ENCODE data around the gene KCNJ6. TPM values are rescaled to one million over a fixed set of nuclear protein-coding genes. Genes with fewer than 3 reads are reported as not detected.

The KCNJ6 gene
- total RNA-seq, 1 donor from 2014 or later, result not detected

DNA sequence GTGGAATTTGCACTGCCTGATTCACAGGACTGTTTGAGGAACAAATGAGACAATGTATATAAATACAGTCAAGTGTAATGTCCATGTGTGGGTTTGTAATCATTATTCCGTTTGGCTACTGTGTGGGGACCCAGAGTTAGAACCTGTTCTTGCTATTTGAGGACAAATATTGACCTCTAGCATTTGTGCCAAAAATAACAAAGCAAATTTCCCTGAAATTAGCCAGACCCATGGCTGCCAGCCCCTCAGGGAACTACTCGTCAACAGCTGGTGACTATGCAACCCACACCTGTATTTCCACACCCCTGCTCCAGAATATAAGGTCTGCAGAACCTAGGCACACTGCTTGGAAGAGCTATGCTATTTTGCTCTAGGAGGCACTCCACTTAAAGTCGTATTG lies 70.7 kb downstream of the KCNJ6 start:
- no peaks in the 10 kb centered on the region for H3F3A ChIP-seq (ENCODE audit: low read depth)
- no peak overlapping the region for H3K4me2 ChIP-seq
- Mint-ChIP-seq H3K9me3 (peaks cover 5% of the 10 kb centered on the region), H3K4me3 (no peak overlapping the region), H3K27me3 (ENCODE audit: insufficient read depth, low read depth) (peaks cover 6% of the 10 kb centered on the region), H3K27ac (peak overlapping the region; percentile 7), H3K36me3 (peaks cover 3% of the 10 kb centered on the region), H3K4me1 (peaks cover 22% of the 10 kb centered on the region)
- no peaks in the 10 kb centered on the region for H3K27me3 ChIP-seq
- no peaks in the 10 kb centered on the region for H3K4me1 ChIP-seq
- no peaks in the 10 kb centered on the region for H3K9me3 ChIP-seq (ENCODE audit: low read depth)
- no peak overlapping the region for H3K27ac ChIP-seq
- H4K20me1 ChIP-seq (ENCODE audit: low read depth), result no peaks in the 10 kb centered on the region
- DNase-seq (ENCODE audit: low spot score), result no peak
- no peak overlapping the region for H3K9ac ChIP-seq
- no peak overlapping the region for H3K4me3 ChIP-seq
- TF ChIP-seq EZH2 (IDR thresholded peaks at IDR 0.05), result no peak
- TF ChIP-seq EZH2phosphoT487 (IDR thresholded peaks at IDR 0.05), result no peak
- TF ChIP-seq, protein P1, sequence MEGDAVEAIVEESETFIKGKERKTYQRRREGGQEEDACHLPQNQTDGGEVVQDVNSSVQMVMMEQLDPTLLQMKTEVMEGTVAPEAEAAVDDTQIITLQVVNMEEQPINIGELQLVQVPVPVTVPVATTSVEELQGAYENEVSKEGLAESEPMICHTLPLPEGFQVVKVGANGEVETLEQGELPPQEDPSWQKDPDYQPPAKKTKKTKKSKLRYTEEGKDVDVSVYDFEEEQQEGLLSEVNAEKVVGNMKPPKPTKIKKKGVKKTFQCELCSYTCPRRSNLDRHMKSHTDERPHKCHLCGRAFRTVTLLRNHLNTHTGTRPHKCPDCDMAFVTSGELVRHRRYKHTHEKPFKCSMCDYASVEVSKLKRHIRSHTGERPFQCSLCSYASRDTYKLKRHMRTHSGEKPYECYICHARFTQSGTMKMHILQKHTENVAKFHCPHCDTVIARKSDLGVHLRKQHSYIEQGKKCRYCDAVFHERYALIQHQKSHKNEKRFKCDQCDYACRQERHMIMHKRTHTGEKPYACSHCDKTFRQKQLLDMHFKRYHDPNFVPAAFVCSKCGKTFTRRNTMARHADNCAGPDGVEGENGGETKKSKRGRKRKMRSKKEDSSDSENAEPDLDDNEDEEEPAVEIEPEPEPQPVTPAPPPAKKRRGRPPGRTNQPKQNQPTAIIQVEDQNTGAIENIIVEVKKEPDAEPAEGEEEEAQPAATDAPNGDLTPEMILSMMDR (IDR thresholded peaks at IDR 0.05), result no peak
- H3K36me3 ChIP-seq, result no peaks in the 10 kb centered on the region
- H3K79me2 ChIP-seq (ENCODE audit: low read depth), result no peaks in the 10 kb centered on the region
- H2AFZ ChIP-seq (replicated peaks), result no peak overlapping the region

DNA sequence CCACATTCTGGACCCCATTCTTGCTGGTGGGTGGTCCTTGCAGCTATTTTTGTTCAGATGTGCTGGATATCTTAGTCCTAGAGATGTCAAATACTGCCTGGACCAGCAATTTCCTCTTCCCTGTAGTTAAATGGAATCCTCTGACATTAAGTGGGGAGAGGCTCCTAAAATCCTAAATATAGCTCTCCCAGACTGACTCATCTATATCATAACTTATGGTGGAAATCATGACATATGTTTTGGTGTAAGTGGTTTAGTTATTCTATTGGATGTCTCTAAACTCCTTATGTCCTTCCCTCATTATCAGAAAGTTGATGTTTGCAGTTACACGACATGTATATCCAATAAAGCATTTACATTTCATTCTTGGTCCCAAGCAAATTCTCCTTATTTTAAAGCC lies 73.1 kb downstream of the KCNJ6 start:
- Mint-ChIP-seq H3K27me3 (ENCODE audit: insufficient read depth, low read depth) (peaks cover 6% of the 10 kb centered on the region), H3K4me3 (no peak overlapping the region), H3K9me3 (peaks cover 2% of the 10 kb centered on the region), H3K36me3 (peaks cover 3% of the 10 kb centered on the region), H3K4me1 (peaks cover 22% of the 10 kb centered on the region), H3K27ac (no peak overlapping the region)
- Histone ChIP-seq H3K4me3 (no peak overlapping the region), H3F3A (ENCODE audit: low read depth) (no peaks in the 10 kb centered on the region), H3K27me3 (no peaks in the 10 kb centered on the region), H3K4me2 (no peak overlapping the region), H2AFZ (replicated peaks) (no peak overlapping the region), H4K20me1 (ENCODE audit: low read depth) (no peaks in the 10 kb centered on the region), H3K36me3 (no peaks in the 10 kb centered on the region), H3K79me2 (ENCODE audit: low read depth) (no peaks in the 10 kb centered on the region), H3K9me3 (ENCODE audit: low read depth) (no peaks in the 10 kb centered on the region), H3K4me1 (no peaks in the 10 kb centered on the region), H3K27ac (no peak overlapping the region), H3K9ac (no peak overlapping the region)
- no peak for TF ChIP-seq EZH2 (IDR thresholded peaks at IDR 0.05)
- TF ChIP-seq, protein P1 (IDR thresholded peaks at IDR 0.05), result no peak
- DNase-seq (ENCODE audit: low spot score), result no peak

DNA sequence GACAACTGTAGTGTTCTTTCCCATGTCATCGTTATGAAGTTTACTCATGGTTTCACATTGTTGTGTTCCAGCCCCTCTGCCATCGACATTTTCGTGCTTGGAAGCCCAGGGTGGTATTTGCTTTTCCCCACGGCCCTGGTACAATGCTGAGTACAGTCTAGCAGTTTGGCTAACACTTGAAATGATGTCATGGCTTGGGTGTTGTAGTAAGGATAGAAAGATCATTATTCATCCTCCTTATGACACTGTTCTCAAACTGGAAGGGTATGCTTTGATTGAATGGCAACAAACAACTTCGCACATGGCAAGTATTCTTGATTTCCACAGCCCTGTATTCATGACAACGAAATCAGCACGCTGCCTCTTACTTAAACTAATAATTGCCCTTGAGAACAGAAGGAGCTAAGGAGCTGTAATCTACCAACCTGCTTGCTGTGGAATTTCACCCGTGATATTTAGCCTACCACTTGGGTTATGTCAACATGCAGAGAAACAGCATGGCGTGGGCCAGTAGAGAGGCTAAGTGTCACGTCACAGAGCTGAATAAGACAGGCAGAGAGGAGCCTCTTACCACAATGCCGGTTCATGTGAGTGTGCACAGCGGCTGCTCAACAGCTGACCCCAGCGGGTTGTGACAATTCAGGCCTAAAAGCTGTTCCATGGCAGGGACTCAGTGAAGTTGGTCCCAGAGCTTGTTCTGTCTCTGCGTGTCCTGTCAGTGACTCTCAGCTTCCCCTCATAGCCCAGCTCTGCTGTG lies 73.9 kb downstream of the KCNJ6 start:
- H3K27ac ChIP-seq, result no peak overlapping the region
- no peak overlapping the region for H3K9ac ChIP-seq
- TF ChIP-seq, protein P1 (IDR thresholded peaks at IDR 0.05), result no peak
- TF ChIP-seq EZH2 (IDR thresholded peaks at IDR 0.05) (no peak), EZH2phosphoT487 (IDR thresholded peaks at IDR 0.05) (no peak)
- Mint-ChIP-seq H3K4me3 (no peak overlapping the region), H3K36me3 (peaks cover 5% of the 10 kb centered on the region), H3K27ac (no peak overlapping the region), H3K4me1 (peaks cover 22% of the 10 kb centered on the region), H3K27me3 (ENCODE audit: insufficient read depth, low read depth) (peaks cover 2% of the 10 kb centered on the region), H3K9me3 (peaks cover 2% of the 10 kb centered on the region)
- no peaks in the 10 kb centered on the region for H3K36me3 ChIP-seq
- no peaks in the 10 kb centered on the region for H3K4me1 ChIP-seq
- H3K79me2 ChIP-seq (ENCODE audit: low read depth), result no peaks in the 10 kb centered on the region
- H3K9me3 ChIP-seq (ENCODE audit: low read depth), result no peaks in the 10 kb centered on the region
- H3K27me3 ChIP-seq, result no peaks in the 10 kb centered on the region
- H3K4me3 ChIP-seq, result no peak overlapping the region
- no peak overlapping the region for H2AFZ ChIP-seq (replicated peaks)
- H4K20me1 ChIP-seq (ENCODE audit: low read depth), result no peaks in the 10 kb centered on the region
- no peak for DNase-seq (ENCODE audit: low spot score)
- H3F3A ChIP-seq (ENCODE audit: low read depth), result no peaks in the 10 kb centered on the region
- H3K4me2 ChIP-seq, result no peak overlapping the region
